HG03520 (cell line): ENCODE data around the gene ADCY1.

Experiments used
- ATAC-seq: cut with Tn5 transposase; IDR thresholded peaks from one replicate; pipeline ENCODE4 v1.9.1; 2021; ENCODE audit warnings: mild to moderate bottlenecking, moderate library complexity; ENCODE audit not compliant: unreplicated experiment

ADCY1 gene

DNA sequence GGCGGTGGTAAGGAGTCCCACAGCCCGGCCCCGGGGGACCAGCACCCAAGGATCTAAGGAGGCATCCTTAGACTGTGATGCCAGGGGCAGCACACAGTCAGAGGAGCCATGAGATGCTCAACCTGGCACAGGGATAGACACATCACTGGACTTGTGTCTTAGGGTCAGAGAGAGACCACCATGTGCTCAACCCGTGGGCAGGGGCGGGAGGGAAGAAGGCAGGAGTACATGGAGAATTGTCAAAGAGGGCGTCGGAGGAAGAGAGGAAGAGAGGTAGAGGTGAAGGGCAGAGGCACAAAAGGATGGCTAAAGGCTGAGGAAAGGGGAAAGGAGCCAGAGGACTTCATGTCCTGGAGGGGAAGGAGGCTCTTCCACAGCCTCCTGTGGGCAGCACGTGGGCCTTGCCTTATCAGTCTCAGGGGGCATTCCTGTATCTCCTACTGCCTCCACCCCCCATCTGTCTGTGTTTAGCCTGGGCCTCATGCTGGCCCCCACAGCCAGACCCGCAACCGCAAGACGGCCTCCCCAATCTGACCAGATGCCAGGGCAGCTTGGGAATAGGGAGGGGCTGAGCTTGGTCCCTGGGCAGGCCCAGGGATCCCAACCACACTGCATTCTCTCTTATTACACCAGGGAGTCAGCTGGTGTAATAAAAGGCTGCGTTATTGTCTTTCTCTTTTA lies 2.2 kb downstream of the ADCY1 start:
- ATAC-seq = no peak

DNA sequence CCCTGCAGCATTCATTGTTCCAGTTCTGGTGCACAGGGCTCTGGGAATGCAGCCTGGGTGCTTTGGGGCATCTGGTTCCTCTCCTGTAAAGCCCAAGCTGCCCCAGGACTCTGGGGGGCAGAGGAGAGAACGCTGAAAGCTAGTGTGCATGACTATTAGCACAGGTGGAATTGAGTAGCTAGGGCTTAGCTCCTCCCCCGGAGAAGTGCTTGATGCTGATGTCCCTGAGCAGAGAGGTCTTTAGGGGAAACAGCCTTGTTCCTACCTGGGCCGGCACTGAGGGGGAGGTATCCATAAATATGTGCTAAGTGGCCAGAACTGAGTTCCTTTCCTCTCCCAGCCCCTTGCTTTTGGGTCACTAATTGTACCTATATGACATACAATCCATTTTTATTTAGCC lies 3.9 kb downstream of the ADCY1 start:
- ATAC-seq = no peak

DNA sequence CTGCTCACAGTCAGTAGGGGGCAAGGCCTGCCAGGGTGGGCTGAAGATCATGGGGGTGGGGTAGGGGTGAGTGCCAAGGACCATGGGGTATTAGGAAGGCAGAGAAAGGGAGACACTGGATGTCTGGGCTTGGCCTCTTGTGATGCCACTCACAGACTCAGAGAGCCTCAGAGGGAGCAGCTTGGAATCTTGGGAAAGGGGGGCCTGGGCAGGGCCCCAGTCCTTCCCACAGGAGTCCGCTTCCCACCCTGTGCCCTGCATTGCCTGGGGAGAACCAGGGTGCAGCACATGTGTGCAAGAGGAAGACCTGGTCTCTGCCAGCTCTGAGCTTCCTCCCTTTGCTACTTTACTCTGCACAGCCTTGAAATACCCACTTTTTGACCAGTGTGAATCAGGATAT lies 4.3 kb downstream of the ADCY1 start:
- no peak for ATAC-seq

DNA sequence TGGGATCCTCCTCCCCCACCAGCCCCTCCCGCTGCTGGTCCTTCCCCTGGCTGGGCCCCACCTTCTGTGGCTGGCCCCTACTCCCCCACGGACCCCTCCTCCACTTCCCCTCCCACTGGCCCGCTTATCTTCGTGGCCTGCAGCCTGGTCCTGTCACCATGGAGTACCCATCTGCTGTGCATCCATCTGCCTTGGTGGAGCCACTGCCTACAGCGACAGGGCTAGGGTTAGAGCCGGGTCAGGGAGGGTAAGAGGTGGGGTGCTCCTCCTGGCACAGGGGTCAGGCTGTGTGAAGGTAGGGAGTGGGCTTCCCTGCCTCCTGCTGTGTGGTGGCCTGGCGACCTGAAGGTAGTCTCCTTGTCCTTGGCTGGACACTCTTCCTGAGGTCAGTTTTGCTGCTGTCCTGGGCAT lies 5.2 kb downstream of the ADCY1 start:
- ATAC-seq = no peak

DNA sequence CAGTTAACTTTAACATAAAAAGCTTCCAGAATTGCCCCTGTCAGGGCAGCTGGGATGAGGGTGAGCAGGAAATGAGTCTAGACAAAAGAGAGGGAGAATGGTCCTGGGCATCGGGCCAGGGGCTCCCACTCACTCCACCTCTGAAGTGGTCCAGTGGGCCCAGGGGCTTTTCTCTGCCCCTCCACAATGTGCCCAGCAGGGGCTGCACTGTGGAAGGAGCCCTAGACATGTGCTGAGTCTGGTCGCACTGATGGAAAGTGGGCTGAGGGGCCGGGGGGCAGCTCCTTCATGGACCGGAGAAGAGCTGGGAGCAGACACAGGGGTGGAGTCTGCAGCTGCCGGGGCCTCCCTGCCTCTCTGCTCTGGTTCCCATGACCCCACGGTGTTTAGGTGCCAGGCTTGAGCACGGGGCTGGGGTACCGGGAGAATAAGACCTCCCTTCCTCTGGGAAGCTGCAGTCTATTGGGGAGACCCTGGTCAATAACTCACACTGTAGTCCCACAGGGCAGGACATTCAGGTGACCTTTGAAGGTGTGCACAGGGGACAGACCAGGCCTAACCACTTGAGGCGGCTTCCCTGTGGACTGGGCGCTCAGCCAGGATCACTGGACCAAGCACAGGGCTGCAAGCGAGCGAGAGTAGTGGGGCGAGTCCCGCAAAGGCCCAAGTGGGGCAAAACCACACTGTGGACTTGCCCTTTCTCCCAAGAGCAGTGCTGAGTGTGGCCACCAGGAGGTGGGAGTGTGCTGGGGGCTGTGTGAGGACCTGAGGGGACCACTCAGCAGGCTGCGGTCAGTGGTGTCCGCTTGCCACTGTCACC lies 6.1 kb downstream of the ADCY1 start:
- ATAC-seq = no peak

DNA sequence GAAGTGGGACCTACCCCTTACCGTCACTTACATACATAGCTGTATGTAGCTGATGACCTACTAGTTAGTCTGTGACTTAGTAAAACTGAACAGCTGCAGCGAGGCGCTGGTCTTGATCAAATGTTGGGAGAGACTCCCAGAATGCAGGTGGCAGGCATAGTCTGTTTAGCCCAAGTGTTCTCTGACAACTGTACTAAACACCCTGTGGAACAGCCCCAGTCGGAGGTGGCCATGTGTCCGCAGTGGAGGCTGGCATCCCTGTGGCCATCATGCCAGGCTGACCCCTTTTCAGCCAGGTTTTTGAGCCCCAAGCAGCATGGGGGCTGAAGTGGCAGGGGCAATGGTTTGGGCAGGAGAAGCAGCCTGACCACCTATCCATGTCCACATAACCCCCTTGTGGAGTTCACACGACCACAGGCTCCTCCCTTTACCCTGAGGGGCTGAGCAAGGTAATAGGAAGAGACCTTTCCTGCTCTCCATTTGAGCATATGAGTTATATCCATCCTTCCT lies 7.2 kb downstream of the ADCY1 start:
- no peak for ATAC-seq

DNA sequence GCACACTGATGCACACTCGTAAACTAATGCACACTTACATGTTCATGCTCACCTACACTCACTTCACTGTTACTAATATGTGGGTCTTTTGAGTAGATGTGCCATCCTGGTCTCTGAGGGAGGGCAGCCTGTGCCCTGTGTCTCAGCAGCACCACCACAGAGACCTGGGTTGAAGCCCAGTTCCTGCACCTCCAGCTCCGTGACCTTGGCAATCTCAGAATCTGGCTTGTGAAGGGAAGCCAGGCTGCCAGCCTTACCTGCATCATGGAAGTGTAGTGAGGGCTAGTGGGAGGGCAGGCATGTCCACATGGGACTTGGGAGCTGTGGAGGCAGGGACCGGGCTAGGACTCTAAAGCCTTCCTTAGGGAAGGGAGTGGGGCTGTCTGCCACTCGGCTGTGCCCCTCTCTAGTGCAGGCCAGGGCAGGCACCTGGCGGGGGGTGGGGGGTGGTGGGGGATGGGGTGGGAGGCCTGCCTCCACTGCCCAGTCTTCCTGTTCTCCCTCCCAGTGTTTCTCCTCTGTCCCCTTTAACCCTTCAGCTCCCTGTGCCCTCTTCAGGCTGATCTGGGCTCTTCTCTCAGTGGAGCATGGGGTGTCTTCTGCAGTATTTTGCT lies 8.1 kb downstream of the ADCY1 start:
- ATAC-seq = no peak

DNA sequence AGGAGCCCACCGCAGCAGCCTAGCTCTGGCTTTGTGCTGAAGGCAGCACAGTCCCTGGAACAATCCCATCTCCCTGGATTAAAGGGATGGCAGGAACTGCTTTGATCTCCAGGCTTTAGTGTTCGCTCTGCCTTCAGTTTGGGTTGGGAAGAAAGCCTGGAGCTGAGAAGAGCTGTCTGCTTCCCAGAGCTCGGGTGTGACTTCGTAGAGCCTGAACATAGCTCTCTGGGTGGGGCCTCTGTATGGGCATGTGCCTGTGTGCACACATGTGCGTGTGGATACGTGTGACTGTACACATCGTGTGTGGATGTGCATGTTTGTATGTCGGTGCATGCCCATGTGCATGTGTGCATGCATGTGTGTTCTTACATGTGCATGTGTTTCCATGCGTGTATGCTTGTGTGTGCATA lies 8.7 kb downstream of the ADCY1 start:
- ATAC-seq = no peak

DNA sequence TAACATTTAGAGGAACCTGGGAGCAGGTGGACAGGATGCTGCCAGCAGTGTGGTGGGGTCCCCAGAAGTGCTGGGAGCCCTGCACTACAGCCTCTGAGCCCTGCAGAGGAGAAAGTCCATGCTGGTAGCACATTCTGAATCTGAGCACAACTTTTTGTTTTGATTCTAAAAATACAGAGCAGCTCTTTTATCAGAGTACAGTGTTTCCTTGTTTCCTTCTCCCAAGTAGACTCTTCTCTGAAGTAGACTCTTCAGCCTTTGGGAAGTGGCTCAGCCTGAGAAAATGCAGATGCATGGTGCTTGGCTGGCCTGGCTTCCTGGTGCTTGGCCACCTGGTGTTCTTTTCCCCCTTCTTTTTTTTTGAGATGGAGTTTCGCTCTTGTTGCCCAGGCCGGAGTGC lies 9.1 kb downstream of the ADCY1 start:
- no peak for ATAC-seq

DNA sequence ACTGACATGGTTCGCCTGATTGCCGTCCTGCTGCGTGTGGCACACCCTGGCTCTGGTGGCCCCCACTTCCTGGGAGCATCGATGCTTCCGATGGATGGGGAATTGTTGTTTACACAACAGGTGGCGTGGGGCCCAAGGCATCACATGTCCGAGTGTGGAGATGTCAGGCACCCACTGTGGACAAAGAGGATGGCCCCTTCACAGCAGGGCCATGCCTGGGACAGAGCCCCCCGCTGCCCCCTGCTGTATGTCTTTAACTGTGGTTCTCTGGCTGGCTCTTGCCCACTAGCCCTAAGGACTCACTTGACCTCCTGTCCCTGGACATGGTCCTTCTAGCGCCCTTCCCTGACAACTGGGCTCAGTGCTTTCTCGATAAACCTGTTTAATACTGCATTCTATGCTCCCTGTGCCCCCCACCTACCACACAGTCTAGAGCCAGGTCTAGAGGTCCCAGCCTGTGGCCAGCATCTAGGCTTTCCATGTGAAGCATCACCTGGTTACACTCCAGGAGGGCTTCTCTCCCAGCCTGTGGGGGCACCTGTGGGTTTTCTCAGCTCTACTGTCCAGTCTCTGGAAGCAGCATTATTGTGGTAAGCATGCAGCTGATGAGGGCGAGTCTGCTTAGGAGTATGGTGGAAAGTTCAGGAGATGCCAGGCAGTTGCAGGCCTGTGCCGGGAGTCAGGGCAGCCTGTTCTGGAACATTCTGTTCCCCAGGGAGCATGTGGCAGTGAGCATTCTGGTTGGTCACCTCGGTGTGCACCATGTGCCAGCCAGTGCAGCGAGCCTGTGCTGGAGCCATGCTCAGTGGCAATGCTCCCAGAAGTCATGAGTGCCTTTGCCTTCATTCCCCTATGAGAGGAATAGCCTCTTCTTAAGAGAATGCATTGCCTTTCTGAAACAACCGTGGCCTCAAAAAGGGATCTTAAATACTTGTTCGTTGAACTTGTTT lies 10.4 kb downstream of the ADCY1 start:
- ATAC-seq = no peak

DNA sequence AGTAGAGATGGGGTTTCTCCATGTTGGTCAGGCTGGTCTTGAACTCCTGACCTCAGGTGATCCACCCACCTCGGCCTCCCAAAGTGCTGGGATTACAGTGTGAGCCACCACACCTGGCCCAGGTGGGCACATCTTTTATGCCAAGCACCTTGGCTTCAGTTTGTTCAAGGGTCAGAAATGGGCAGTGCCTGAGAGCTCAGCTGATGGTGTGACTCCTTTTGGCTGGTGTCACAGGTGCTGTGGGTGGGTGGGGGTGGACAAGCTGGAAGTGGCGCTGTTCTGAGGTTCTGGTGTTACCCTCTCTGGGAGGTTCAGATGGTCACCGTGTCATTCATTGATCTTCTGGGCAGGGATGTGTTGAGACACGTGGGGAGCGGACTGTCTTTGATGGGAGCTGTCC lies 11.5 kb downstream of the ADCY1 start:
- ATAC-seq = no peak

DNA sequence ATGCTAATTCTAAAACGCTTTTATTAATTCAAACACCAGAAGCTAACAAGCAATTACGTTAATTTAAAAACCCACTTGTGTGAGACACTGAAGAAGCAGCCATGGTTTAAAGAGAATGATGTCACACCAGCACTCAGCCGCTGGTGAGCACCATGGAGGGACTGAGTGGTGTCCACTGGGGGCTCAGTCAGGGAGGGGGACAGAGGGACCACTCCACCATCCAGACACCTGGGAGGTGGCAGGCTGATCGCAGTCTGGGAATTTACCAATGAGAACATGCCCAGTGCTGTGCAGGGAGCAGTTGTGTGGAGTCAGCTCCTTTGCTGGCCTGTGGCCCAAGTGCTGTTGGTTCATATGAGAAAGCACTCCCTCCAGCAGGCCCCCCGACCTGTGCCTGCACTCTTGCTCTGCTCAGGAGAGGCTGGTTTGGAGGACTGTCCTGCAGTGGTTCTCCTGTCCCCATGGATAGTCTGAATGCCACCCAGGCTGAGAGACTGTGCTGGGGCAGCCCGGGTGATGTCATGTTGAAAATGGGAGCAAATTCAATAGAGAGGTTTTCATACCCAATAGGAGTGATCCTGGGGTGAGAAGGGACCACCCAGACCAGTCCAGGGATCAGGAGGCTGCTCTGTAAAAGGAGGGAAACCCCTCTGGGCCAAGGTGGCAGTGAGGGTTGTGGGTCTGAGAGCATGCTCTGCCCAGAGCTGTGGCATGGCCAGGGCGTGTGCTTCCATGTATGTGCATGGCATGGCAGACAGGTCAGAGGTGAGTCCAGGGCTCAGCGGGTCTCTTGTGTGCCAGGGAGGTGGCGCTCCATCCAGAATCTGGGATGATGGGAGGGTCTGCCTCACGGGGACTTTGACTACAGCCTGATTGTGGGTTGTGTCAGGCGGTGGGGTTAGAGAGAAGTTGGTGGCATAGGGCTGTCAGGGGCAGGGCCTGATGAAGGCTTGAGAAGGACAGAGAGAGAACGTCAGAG lies 12.7 kb downstream of the ADCY1 start:
- ATAC-seq = no peak

DNA sequence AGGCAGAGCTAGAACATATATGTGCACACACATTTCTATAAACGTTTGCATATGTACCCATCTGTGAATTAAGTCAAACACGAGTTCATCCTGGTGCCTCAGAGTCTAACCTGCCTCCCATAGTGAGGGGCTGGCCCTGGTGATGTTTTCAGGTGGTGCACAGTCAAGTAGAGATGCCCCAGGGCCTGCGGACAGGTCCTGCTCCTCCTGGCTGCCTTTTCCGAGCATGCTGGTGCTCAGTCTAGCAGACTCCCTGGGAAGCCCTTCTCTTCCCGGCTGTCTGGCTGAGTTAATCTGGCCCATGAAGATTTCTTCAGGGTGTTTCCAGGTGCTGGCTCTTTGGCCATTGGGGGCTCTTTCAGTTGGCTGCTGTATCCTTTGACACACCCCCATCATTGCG lies 14.3 kb downstream of the ADCY1 start:
- ATAC-seq = no peak

DNA sequence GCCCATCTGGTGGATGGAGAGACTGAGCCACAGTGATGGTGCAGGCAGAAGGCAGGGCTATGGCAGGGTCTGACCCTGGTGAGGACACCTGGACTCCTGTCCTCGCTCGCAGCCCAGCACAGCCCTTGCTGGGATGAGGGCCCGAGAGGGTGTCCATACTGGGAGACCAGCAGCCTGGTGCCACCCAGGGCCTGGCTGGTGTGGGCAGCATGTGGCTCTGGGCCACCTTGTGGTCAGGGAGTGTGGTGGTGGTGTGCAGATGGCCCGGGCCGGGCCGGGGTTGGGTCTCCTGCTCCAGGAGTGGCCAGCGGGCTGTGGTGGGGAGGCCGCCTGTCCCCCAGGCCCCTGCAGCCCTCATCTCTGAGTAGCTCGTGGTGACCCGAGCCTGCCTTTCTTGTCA lies 14.9 kb downstream of the ADCY1 start:
- ATAC-seq = no peak

DNA sequence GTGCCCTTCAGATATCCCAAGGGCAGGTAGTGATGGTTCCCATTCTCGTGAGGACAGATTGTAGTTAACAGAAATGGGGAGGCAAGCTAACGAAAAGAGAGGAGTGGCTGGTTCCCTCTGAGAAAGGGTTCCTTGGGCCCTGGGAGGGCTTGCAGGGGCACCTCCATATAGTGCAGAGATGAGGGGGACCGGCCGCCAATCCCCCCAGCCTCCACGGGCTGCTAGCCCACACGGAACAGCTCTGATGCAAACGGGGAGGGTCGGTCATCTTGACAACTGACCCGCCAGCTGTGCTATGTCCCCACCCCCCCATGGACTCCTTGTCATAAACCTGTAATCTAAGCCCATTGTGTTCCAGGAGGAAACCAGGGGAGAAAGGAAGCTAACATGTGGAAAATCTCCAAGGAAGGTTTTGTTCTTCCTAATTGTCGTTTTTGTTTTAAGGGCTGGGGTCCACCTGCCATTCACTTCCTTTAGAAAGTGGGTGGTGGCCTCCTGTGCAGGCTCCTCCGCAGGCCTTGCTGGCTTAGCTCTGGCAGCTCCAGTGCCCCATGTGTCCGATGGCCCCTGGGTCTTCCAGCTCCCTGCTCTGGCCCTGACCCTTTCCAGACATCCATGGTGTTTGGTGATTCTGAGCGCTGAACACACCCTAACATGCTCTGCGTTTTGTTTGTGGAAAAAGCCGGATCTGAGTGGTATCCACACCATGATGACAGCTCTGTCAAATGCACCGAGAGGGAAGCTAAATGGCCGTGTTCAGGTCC lies 15.9 kb downstream of the ADCY1 start:
- ATAC-seq = no peak

DNA sequence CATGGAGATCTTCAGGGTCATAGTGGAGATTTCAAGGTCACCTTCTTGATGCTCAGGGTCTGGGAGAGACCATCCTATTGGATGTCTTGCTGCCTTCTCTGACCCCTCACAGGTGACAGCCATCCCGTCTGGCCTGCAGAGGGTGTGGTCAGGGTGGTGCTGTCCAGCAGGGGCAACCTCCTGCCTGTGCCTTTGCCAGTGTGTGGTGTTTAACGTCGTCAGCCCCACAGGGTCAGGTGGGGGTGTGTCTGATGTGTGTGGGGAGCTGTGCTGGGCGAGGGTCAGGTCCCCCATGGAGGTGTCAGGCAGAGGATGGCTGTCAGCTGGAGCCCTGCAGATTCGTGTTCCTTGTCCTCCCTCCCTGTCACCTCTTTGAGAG lies 16.5 kb downstream of the ADCY1 start:
- ATAC-seq = no peak

DNA sequence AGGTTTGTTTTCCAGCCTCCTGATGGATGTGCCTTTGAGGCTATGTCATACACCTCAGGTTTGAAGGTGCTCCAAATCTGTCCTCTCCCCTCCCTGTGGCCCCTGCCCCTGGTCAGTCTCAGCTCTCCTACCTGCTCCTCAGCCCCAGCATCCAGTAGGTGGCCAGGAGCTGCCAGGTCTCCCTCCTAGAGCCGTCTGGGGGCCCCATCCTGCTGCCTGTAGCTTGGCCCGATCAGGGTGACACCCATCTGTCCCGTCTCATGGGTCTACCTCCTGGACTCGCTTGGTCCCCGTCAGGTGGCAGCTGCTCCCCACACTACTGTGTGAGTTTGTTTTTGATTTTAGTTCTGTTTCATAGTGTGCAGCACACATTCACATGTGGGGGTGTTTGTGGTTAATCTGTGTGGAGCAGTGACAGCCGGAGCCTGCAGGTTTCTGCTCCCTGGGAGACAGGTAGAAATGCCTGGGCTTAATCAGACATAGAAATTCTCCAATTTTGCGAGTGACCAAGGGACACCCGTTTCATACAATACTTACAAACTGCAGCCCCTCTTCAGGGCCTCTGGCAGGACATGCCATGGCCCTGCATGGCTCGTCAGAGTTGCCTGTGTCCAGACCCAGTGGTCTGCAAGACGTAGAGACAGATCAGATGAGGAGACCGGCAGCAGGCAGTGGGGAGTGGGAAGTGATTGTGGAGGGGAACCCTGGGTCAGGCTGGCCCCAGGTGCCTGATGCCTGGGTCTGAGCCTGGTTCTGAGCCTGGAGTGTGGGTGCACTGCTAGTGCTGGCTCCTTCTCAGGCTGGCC lies 17.1 kb downstream of the ADCY1 start:
- ATAC-seq = no peak
